GM18526 (cell line): Measurements from ENCODE around the gene SLC9A5.

Experiments used
- POLR2A ChIP-seq: IDR thresholded peaks from 3 replicates; pipeline ENCODE4 v1.6.1; 2011; ENCODE audit not compliant: insufficient read length; ENCODE audit errors: extremely low read depth

SLC9A5 gene

DNA sequence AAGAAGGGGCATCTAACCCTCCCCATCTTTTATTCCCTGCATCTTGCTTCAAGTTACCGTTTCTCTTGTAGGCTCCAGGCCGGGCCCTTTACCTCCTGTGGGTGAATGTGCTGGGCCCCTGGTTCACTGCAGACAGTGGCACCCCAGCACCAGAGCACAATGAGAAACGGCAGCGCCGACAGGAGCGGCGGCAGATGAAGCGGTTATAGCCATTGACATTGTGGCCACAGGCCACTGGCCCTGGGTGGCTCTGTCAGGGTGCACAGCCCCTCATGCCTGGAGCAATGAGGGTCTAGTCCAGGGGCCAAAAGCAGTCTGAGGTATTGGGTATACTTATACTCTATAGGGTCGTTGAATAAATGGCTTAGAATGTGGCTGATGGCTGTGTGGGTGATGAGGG, 19.9 kb upstream of the SLC9A5 start:
- no peak for TF ChIP-seq POLR2A

DNA sequence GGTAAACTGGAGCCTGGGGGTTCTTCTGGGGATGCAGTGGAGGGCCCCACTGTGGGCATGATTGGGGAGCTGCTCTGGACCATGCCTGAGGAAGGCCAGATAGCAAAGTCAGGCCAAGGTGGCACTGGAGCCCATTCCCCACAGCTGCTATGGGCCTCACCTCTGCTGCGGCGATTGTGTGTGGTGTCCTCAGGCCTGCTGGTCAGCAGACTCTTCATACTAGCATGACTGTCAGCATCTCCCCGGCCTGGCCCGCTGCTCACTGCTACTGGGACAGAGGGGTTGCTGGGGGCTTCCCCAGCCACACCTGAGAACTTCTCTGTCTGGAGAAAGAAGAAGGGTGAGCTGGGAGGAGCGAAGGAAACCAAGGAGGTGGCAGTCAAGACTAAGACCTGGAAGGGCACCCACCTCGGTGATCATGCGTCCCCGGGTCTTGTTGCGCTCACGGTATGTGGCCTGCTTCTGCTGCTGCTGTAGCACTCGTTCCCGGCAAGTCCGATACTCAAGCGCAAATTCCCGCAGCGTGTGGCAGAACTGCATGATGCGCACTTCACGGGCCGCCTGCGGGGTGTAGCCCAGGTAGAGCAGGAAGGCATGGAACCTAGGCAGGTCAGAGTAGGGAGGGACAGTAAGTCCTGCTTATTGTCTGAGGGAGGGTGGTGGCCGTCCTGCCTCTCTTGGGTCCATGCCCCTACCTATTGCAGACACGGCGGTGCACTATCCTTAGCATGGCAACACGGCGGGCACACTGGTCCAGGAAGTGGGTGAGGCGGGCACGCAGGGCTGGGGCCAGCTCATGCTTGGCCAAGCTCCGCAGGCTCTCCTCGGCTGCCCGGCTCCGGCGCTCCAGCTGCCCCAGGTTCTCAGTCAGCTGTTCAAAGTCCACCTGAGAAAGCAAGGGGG, 18.6 kb upstream of the SLC9A5 start:
- no peak for TF ChIP-seq POLR2A

- no peak for TF ChIP-seq POLR2A
These were observed 17.7 kb upstream of the SLC9A5 start for GRCh38 chr16:67230809-67231660.

GRCh38 chr16:67233596-67233995, 15.2 kb upstream of the SLC9A5 start:
- TF ChIP-seq POLR2A: no peak

GRCh38 chr16:67234180-67234597, 14.6 kb upstream of the SLC9A5 start:
- TF ChIP-seq POLR2A: no peak

DNA sequence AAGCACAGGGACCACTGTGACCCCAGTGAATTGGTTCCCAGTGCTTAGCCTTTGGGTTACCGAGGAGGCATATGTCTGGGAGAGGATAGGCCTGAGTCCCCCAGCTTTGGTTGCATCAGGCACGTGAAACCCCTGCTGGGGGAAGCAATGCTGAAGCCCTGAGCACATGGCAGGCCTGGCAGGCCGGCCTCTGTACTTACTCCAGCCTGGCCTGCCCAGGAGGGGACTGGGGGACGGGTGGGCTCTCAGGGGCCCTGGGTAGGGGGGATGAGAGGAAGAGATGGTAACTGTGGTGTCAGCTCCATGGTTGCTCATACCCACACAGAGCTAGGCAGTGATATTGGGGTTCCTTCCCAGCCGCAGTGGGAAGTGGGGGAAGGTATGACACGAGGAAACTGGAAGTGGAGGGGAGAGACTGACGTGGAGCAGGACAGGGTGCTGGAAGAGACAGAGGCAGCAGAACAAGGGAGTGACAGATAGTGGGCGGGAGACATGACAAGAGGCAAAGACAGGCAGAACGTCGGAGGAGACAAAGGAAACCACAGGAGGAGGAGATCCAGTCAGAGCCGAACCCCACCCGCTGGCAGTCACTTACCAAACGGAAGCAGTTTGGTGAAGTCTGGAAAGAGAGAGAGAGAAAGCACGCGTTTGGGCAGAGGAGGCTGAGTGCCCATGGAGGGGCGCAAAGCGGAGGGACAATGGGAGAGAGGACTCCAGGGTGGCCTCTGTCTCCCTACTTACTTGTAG, 12.8 kb upstream of the SLC9A5 start:
- TF ChIP-seq POLR2A: no peak

GRCh38 chr16:67236563-67237395, 12.0 kb upstream of the SLC9A5 start:
- no peak for TF ChIP-seq POLR2A

DNA sequence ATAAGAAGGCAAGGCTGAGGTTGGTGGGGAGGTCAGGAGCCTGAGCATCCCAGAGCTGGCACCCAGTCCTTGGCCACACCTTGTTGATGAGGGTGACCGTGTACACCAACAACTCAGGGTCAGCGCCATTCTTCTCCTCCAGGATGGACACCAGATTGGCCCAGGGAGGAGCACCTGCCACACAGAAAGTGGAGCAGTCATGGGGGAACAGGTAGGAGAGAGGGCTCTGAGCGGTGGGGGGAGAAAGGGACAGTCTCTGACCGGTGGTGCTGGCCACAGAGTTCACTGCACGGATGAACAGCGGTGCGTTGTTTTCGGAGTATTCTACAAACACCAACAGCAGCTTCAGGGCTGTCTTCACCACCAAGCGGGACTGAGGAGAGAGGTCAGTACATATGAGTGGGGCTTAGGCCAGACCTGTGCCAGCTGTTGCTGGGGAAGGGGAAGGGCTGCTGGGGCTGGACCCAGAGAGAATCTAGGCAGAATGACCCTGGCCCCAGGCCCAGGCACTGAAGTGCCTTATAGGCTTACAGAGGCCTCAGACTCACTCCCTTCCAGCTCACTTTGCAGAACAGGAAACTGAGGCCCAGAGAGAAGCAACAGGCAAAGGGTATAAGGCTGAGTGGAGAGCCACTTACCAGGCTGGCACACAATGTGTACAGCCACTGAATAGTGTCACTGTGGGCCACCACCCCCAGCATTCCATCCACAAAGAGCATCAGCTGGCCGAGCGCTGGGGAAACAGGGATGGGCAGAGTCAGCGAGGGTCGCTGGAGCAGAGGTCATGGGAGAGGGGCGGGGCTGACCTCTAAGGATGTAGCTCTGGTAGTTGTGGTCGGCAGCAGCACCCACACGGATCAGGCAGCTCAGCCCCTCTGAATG, 11.1 kb upstream of the SLC9A5 start:
- no peak for TF ChIP-seq POLR2A

GRCh38 chr16:67238278-67238575, 10.6 kb upstream of the SLC9A5 start:
- TF ChIP-seq POLR2A: no peak

- TF ChIP-seq POLR2A: no peak
These were observed 9.8 kb upstream of the SLC9A5 start for GRCh38 chr16:67238806-67239470.

GRCh38 chr16:67240506-67240905, 8.3 kb upstream of the SLC9A5 start:
- no peak for TF ChIP-seq POLR2A

GRCh38 chr16:67241008-67241900, 7.5 kb upstream of the SLC9A5 start:
- no peak for TF ChIP-seq POLR2A
